Uterus (tissue), 2 donors: ENCODE measurements around the gene GLCCI1.

Source experiments
- POLR2A ChIP-seq, 2 donors: fragments of 450-650 bp; IDR thresholded peaks; one replicate each; pipeline ENCODE4 v1.6.1; 2016; ENCODE audit warnings: antibody characterized with exemption in 2 of 2, mild to moderate bottlenecking in 1 of 2, moderate library complexity in 1 of 2
- TF ChIP-seq, protein P1 (sequence below), 4 experiments: fragments of 200-600 bp in 2 of 4; fragments of 450-650 bp in 2 of 4; sonication (generic) in 2 of 4; IDR thresholded peaks; one replicate each; pipeline ENCODE4 v1.5.1; 2016 to 2019; ENCODE audit warnings: antibody characterized with exemption in 4 of 4, mild to moderate bottlenecking in 2 of 4, moderate library complexity in 1 of 4

GRCh38 chr7:8042796-8043535 is 74.4 kb downstream of the GLCCI1 start:
- TF ChIP-seq, protein P1, sequence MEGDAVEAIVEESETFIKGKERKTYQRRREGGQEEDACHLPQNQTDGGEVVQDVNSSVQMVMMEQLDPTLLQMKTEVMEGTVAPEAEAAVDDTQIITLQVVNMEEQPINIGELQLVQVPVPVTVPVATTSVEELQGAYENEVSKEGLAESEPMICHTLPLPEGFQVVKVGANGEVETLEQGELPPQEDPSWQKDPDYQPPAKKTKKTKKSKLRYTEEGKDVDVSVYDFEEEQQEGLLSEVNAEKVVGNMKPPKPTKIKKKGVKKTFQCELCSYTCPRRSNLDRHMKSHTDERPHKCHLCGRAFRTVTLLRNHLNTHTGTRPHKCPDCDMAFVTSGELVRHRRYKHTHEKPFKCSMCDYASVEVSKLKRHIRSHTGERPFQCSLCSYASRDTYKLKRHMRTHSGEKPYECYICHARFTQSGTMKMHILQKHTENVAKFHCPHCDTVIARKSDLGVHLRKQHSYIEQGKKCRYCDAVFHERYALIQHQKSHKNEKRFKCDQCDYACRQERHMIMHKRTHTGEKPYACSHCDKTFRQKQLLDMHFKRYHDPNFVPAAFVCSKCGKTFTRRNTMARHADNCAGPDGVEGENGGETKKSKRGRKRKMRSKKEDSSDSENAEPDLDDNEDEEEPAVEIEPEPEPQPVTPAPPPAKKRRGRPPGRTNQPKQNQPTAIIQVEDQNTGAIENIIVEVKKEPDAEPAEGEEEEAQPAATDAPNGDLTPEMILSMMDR (IDR thresholded peaks at IDR 0.05), result no peak
- TF ChIP-seq POLR2A (IDR thresholded peaks at IDR 0.05), result no peak
